AML-193 (cell line): ENCODE measurements around the gene SPATA13.
"Not testable (repeated sequence)": the region's sequence is repeated elsewhere in the genome, so short reads cannot be mapped to it uniquely, and the experiment has no call there.

Experiments used
- DNase-seq, 2 experiments: peaks; one replicate each; lab custom pipeline; 2025; lab: John Stamatoyannopoulos, UW

The SPATA13 gene

DNA sequence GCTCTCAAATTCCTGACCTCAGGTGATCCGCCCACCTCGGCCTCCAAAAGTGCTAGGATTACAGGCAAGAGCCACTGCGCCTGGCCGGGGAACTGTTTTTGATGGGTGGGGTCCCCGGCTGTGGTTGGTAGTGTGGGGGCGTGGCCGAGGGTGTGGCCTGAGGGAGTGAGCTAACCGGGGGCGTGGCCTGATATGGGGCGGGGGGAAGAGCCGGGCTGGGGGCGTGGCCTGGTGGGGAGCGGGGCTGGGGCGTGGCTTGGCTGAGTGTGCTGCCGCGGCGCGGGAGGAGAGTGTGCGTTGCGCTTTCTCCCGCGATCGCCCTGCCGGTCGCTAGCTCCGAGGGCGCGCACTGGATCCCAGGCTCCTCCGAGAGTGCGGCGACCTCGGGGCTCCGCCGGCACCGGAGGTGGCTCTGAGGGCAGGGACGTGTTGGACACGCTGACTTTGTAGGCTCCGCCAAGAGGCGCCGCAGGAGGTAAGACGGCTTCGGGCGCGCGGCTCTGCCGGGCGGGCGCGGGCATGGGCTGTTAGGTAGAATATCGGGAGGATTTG is at the start of gene SPATA13:
Gene SPATA13 (plus strand): TSS at position 263 of the 552 bp plus-strand sequence. CDS start 62,210 bp downstream, outside the sequence.
- peak; percentile 57 to 59 for DNase-seq

DNA sequence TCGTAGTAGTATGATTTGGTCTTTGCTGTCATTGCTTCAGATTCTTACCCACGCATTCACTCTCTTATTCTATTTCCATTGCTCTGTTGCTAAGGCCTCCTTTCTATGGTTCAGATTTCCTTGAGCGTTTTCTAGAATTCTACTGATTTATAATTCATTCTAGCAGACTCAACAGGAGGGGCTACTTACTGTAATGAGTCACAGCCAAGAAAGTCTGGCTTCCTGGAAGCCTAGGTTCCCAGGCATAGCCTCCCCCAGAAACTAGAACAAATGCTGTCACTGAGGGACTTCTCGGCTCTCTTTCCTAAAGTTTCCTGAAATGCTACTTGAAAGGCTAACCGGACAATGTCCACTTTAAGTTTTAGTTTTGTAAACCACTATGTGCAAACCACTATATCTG is 47.7 kb upstream of the SPATA13 start:
- DNase-seq = no peak

DNA sequence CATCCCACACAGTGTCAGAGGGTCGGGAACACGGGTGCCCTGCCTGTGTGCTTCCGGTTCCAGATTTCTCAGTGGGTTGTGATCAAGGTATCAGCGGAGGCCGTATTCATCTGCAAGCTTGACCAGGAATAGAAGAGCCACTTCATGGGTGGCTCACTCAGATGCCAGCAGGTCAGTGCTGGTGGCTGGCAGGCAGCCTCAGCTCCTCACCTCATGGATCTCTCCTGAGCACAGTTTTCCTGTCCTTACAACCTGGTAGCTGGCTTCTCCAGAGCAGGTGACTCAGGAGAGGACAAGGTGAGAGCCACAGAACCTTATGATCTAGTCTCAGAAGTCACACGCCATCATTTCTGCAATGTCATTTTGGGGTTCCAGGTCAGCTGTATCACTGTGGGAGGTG is 44.8 kb upstream of the SPATA13 start:
- DNase-seq = no peak

DNA sequence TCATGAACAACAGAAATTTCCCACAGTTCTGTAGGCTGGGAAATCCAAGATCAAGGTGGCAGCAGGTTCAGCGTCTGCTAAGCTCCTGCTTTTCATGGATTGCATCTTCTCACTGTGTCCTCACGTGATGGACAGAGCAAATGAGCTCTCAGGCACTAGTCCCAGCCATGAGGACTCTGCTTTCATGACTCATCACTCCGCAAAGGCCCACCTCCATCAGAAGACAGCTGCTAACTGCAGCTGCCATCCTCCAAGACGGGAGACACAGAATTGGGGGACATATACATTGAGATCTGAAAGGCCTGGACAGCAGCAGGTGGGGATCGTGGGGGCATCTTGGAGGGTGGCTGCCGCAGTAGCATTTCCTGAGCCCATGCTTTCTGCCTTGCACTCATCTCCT is 44.4 kb upstream of the SPATA13 start:
- no peak for DNase-seq

DNA sequence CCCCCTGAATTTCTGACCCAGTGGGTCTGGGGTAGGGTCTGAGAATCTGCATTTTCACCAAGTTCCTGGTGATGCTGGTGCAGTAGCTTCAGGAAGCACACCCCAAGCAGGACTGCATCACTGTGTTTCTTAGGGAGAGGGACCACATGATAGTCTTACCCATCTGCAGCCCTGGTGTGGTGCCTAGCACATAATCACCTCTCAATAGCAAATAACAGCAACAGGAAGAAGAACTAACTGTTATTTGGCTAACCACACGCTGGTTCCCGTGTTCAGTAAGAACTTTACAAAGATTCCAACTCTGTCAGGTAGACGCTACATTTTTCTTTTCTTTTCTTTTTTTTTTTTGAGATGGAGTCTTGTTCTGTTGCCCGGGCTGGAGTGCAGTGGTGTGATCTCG is 41.9 kb upstream of the SPATA13 start:
- DNase-seq = no peak

DNA sequence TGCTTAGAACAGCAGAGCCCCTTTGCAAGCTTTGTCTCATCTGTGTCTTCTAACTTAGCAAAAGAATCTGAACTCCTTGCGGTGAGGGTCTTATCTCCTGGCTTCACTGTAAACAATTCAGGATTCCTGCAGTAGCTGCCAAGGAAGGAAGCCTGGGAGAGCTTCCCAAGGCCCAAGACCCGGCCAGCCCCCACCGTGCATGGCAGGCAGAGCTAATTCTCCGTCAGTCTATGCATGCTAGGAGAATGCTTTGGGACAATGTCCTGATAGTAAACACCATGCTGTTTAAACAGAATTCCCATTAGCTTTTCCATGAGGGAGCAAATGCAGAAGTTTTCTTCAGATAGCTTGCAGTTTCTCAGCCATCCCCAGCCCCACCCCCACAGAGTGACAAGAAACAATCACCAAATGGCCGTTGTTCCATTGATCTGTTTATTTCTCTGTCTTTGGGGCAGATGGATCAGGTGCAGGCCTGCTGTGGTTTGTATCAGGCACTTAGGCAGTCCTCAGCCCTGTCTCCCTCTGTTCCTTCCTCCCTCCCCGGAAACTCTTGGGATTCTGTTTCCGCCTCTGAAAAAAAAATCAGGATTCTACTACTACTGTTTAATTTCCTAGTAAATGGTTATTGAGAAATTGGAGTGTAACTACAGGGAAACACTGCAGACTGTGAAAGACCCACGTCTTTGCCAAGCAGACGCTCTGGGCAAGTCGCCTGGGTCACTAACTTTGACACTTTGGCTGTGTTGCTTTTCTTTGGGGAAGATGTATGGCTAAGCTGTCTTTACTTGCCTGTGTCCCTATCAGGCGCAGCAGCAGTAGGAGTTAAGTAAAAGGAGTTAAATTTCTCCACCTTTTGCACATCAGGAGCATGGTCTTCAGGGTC is 40.7 kb upstream of the SPATA13 start:
- DNase-seq = no peak

DNA sequence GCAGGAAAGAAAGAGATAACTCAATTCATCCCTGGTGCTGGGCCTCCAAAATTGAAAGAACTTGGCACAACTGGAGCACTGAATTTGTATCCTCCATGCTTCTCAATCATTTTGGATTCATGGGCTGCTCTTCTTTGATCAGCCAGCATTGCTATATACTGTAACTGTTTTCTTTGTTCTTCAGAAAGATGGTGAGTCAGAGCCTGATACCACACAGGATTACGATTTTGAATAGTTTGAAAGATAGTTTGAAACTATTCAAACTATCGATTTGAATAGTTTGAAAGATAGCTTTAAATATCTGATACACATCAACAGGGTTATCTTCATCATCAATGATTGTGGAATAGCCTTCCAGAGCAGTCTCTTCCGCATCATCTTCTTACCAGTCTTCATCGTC is 38.5 kb upstream of the SPATA13 start:
- not testable (repeated sequence) for DNase-seq

DNA sequence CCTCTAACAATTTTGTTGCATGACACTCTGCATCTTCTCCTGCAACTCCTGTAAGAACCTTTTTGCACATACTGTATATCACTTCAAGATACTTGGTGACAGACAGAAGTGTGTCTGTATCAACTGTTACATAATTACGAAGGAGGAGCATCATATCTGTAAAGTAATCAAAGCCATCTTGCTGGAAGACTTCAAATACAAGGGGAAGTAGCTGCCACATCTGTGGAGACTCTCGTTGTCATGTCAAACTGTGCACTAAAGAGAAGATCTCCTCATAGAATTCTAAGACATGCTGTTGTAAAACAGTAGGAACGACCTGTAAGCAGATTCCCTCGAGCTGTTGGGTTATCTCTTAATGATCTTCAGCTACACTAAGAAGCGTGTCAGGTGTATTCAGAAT is 38.0 kb upstream of the SPATA13 start:
- no peak for DNase-seq

DNA sequence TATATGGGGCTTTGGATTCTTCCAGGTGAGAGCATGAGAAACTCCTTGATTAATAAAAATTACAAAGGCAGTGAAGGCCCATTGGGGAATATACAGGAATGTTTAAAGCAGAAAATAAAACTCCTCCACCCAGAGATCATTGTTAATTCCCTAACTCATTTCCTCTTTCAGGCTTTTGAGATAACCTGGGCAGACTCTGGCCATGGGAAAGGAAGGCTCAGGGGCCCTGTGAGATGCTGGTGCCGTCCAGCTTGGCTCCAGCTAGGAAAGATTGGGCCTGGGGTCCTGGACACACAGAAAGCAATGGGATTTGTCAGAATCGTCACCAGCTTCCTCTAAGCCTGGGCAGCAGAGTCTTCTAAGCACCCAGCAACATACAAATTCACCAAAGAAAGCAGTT is 36.8 kb upstream of the SPATA13 start:
- DNase-seq = no peak

DNA sequence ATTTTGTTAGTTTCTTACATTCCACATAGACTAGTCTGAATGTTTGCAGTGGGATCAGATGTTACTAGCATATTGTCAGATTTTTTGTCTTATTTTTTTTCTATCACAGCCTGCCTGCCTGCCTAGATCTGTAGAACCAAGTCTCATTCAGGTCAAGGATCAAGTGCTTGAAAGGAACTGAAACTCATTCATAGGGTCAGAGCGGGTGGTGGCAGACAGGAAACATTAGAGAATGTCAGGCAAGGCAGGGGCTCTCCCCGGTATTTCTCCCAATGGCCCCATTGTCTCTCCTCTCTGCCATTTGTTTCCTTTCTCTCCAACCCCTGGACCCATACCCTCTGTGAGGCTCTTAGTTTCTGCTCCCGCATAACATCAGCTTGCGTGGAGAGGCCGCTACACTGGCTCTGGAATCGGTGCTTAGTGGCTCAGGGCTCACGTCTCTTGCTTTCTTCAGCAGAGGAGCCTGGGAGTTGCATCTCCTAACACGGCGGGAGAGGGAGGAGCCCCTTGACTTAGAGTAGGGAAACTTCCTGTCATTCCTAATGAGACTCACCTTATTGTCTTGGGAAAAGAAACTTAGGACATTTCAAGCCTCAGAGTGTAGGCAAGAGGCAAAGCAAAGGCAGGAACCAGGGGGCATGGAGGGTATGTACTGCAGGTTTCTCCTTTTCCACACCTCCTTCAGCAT is 35.6 kb upstream of the SPATA13 start:
- DNase-seq = no peak

DNA sequence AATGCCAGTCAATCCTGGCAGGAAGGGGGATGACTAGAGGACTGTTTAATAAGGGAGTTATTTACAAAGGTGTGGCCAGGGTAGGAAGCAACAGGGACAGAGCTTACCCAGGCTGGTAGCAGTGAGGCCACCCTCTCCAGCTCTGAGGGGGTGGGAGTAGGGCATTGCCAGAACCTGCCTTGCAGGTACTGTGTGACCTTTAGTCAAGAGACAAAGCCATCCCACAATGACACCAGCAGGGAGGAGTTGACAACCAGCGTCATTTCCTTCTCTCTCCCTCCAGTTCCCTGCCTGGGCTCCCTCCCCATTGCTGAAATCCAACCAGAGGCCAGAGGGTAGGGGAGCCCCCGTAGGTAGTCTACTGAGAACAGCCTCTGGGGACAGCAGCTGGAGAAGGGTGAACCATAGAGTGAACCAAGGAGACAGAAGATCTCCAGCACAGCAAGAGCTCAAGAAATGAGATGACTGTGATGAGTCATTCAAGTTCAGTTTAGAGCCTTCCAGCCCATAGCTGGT is 33.3 kb upstream of the SPATA13 start:
- no peak for DNase-seq

DNA sequence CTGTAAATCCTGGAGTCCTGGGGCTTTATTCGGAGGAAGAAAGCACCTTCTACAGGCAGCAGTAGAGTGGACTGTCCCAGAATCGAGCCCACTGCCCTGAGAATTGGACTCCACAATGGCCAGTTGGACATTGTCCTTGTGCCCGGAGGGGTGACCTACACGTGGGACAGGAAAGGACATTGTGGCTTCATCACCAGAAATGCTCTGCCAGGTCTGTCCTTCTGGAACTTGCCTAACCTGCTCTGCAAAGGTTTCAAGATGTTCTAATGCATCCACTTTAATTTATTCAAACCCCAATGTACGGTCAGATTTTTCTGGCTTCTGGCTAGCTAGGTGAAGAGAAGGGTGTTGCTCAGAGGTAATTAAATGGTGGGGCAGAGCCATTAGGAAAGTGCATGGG is 32.4 kb upstream of the SPATA13 start:
- no peak for DNase-seq

DNA sequence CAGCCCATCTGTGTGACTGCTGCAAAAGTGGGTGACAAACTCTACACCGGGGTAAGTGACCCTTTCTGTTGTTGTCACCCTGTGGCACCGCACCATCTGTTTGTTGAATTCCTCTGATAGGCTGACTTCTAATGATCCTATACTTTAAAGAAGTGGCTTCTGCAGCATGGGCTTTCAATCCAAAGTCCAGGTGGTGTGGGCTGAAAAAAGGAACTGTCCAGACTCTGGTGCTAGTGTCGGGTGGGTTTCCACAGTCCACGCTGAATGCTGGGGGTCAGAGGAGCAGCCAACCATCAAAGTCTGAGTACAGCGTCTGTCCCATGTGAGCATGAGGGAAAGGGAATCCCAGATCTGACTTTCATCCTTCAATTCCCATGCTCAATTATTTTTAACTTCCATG is 31.6 kb upstream of the SPATA13 start:
- no peak for DNase-seq

DNA sequence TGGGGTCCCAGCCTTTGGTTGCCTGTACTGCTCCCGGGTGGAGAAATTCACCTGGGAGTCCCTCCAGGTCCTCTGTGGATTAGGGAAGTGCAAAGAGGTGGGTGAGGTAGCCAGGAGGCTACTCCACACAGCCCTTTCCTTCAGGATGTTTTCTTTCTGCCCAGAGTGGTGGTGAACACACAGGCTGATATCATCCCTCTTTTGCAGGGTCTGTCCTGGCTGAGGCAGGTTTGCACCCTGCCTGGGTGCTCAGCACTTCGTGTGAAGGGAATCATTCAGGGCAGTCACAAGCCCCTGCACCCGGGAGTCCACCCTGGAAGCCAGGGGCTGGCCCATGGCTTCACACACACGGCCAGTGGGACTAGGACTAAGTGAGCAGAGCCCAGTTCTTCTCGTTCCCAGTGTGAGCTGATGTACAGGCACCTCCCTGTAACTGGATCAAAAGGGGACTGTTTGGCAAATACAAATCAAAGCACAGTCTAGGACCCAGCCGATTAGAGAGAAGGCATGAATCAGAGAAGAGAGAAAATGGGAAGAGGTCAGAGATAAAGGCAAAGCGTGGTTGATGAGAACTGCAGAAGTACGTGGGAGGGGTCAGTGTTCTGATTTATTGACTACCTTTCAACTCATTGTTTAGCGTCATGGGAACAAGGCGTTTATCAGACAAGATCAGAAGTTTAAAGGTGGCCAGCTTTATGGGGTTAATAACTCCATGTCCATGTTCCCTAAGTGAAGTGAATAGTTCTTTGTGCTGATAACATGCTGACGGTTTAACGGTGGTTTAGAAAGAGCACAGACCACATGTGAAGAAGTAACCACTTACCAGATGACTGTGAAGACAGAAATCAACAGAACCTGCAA is 30.4 kb upstream of the SPATA13 start:
- no peak for DNase-seq

DNA sequence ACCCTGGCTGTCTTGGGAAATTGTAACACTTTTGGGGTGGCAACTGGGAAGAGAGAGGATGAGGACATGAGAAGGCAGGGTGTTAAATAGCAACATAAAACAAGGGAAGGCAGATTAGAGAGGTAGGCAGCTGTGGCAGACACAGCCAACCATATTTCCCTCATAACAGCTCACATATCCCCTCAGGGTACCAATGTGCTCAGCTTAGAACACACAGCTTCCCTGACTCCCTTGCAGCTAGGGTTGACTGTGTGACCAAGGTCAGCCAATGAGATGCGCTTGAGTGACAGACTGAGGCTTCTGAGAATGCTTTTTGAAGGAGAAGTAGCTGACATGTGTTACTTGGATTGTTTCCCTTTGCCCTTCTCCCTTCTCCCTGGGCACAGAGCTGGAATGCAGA is 28.8 kb upstream of the SPATA13 start:
- DNase-seq = no peak

DNA sequence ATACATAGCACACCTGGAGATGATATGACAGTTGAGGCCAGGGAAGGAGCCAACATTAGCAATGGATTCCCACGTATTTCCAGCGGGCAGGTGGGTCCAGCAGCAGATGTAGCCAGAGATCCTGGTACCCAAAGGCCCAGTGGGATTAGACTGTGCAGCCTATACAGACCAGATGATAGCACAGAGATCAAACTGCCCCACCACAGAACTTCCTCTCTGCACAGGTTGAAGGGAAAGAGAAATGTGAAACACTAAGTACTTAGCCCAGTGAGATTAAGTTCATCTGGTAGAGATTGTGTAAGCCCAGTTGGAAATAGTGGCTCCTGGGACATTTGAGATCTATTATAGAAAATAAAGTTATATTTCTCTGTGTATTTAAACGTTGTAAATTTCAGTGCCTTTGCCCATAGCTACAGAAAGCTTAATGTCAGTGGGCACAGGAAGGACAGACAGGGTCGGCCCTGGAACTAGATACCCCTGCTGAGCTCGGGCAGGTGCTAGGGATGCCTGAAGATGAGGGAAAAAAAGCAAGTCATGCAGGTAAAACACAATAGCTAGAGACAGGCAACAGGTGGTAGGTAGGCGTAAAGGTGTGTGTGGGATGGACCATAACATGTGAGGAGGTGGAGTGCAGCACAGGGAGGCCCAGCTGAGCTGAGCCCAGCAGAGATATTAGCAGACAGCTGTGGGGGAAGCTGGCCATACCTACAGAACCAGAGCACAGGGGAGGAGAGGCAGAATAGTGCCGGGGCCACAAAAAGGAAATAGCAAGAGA is 27.3 kb upstream of the SPATA13 start:
- DNase-seq = no peak

DNA sequence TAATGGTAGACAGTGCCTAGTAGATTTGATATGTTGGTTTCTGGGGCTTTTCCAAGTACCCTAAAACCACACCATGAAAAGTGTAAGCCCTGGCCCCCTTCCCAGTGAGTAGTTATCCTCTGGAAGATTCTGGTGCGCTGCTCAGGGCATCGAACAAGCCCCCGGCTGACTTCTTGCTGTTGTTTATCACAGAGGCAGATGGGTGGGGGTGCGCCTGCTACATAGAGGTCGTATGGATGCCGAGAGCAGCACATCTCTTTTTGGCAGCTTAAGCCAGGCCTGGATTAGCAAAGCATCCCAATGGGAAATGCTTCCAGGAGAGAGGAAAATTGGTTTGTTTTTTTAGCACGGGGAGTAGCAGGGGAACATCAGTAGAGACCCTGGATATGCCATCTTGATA is 26.3 kb upstream of the SPATA13 start:
- DNase-seq = no peak

DNA sequence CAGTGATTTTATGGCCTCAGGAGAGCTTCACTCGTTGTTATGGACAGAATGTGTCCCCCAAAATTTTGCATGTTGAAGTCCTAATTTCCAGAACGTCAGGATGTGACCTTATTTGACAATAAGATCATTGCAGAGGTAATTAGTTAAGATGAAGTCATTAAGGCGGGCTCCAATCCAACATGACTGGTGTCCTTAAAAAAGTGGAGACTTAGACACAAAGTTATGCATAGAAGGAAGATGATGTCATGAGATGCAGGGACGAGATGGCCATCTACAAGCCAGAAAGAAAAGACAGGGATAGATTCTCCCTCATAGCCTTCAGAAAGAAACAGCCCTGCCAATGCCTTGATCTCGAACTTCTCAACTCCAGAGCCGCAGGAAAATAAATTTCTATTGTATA is 25.8 kb upstream of the SPATA13 start:
- DNase-seq = no peak

DNA sequence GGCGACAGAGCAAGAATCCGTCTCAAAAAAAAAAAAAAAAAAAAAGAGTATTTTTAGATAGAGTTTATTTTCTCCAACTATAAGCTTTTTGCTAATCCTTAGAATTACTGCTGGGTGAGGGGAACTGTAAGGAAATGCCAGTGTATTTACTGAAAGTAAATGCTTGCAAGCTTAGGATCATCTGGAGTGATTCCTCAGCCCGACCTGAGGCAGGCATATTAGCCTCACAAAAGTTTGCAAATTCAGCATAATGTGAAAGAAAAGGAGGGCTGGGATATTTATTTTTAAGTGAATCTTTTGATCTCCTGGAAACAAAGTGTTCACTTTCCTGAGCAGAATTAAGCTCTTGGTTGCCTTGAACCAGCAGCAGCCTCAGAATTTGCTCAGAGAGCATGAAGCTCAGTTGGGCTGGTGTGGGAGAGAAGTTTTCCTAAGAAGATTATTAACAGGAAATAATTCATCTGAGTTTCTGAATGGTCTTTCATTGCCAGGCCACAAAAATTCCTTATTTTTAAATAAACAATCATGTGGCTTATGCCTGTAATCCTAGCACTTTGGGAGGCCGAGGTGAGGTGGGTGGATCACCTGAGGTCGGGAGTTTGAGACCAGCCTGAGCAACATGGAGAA is 24.7 kb upstream of the SPATA13 start:
- no peak for DNase-seq

DNA sequence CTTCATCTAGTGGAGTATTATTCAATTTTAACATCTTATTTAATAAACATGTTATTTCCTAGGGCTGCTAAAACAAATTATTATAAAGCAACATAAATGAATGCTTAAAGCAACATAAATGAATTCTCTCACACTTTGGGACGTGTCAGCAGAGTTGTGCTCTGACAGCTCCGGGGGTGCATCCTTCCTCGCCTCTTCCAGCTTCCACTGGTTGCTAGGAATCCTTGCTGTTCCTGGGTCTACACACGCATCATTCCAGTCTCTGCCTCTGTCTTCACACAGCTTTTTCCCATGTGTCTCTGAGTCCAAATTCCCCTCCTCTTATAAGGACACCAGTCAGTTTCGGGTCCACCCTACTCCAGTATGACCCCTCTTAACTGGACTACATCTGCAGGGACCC is 21.6 kb upstream of the SPATA13 start:
- no peak for DNase-seq
